Endothelial cell of umbilical vein (primary cell): Measurements from ENCODE around the gene TSC22D1. TPM values are rescaled to one million over a fixed set of nuclear protein-coding genes. Genes with fewer than 3 reads are reported as not detected.

Experiments
- BruUV-seq: library from RNA; stranded (reverse); fragments of 400-500 nt; replicated peaks from 2 replicates; lab custom pipeline; 2021; lab: Mats Ljungman, UMichigan
- CTCF ChIA-PET: fragments of 300-600, 350-600 bp; sonication (Branson Sonifier 250); formaldehyde crosslinking; loops from one replicate; lab custom pipeline; 2021; ENCODE audit warnings: antibody characterized with exemption, inconsistent platforms; lab: Charles Lee
- POLR2A ChIA-PET: fragments of 300-600, 350-600 bp; sonication (Branson Sonifier 250); formaldehyde crosslinking; loops from one replicate; lab custom pipeline; 2021; ENCODE audit warnings: antibody characterized with exemption, inconsistent platforms; lab: Charles Lee
- DNase-seq: peaks from one replicate; pipeline ENCODE4 v3.0.0-alpha.2; 2011; ENCODE audit warnings: low read depth, low spot score
- FAIRE-seq: peaks from 2 replicates; lab custom pipeline; 2011; peaks lifted over from hg19 to GRCh38; lab: Jason Lieb, UNC
- H2AFZ ChIP-seq: 2 replicates; pipeline ENCODE4 v1.6.0; 2012; ENCODE audit warnings: low read depth, low read length, control low read depth, inconsistent platforms
- H3K27ac ChIP-seq: 2 replicates; pipeline ENCODE4 v1.5.1; 2011; ENCODE audit warnings: low read depth, mild to moderate bottlenecking, control low read depth, low read length, moderate library complexity; ENCODE audit not compliant: insufficient read depth
- H3K27me3 ChIP-seq, 2 experiments: 2 replicates each; pipeline versions ENCODE4 v1.6.0 to v1.6.1; 2011; ENCODE audit warnings: low read length in 2 of 2, mixed read lengths in 1 of 2; ENCODE audit not compliant: control insufficient read depth in 2 of 2, insufficient read depth in 2 of 2
- H3K36me3 ChIP-seq, 2 experiments: 2 replicates in 1 of 2; 3 replicates in 1 of 2; pipeline ENCODE4 v1.5.1; 2011; ENCODE audit warnings: low read length in 2 of 2, mild to moderate bottlenecking in 1 of 2, moderate library complexity in 1 of 2; ENCODE audit not compliant: control insufficient read depth in 2 of 2, insufficient read depth in 2 of 2; ENCODE audit errors: extremely low read depth in 1 of 2
- H3K4me1 ChIP-seq: 3 replicates; pipeline ENCODE4 v1.5.1; 2011; ENCODE audit warnings: mild to moderate bottlenecking, low read length; ENCODE audit not compliant: control insufficient read depth, insufficient read depth; ENCODE audit errors: extremely low read depth
- H3K4me2 ChIP-seq: 2 replicates; pipeline ENCODE4 v1.6.1; 2011; ENCODE audit warnings: low read length, control low read depth, mixed read lengths; ENCODE audit not compliant: insufficient read depth
- H3K4me3 ChIP-seq, 3 experiments: fragments of 200-600 bp in 1 of 3; sonication (generic), shearing (Covaris generic) in 1 of 3; replicated peaks in 1 of 3; 2 replicates each; pipeline ENCODE4 v1.5.1; 2011 to 2016; ENCODE audit warnings: control low read depth in 3 of 3, low read length in 3 of 3, mild to moderate bottlenecking in 2 of 3, inconsistent platforms in 1 of 3, low read depth in 1 of 3, moderate library complexity in 1 of 3; ENCODE audit not compliant: insufficient read depth in 1 of 3
- H3K79me2 ChIP-seq: 2 replicates; pipeline ENCODE4 v1.6.0; 2012; ENCODE audit warnings: low read length, inconsistent platforms; ENCODE audit not compliant: control insufficient read depth, insufficient read depth
- H3K9ac ChIP-seq: replicated peaks from 2 replicates; pipeline ENCODE3; 2011; ENCODE audit warnings: low read length, control low read depth; ENCODE audit not compliant: insufficient read depth; ENCODE audit errors: extremely low read depth
- H3K9me1 ChIP-seq: replicated peaks from 3 replicates; pipeline ENCODE4 v1.6.0; 2011; ENCODE audit warnings: mild to moderate bottlenecking, low read length; ENCODE audit not compliant: control insufficient read depth, insufficient read depth; ENCODE audit errors: extremely low read depth
- H3K9me3 ChIP-seq: replicated peaks from 2 replicates; pipeline ENCODE4 v1.5.1; 2012; ENCODE audit warnings: low read length, inconsistent platforms; ENCODE audit not compliant: control insufficient read depth, insufficient read depth
- H4K20me1 ChIP-seq: replicated peaks from 2 replicates; pipeline ENCODE3; 2011; ENCODE audit warnings: mild to moderate bottlenecking, low read length; ENCODE audit not compliant: control insufficient read depth, insufficient read depth; ENCODE audit errors: extremely low read depth
- EZH2 ChIP-seq: IDR thresholded peaks from 2 replicates; pipeline ENCODE4 v1.6.1; 2012; ENCODE audit warnings: borderline replicate concordance, low read depth, mild to moderate bottlenecking, moderate library complexity, low read length, inconsistent platforms; ENCODE audit not compliant: severe bottlenecking
- FOS ChIP-seq: IDR thresholded peaks from 2 replicates; pipeline ENCODE4 v1.6.1; 2011; ENCODE audit warnings: mild to moderate bottlenecking, low read length, moderate library complexity, borderline replicate concordance; ENCODE audit not compliant: insufficient read depth
- GATA2 ChIP-seq: IDR thresholded peaks from 2 replicates; pipeline ENCODE4 v1.7.0; 2011; ENCODE audit warnings: low read depth, mild to moderate bottlenecking, moderate library complexity, mixed read lengths, low read length; ENCODE audit not compliant: insufficient read length, insufficient read depth
- JUN ChIP-seq: IDR thresholded peaks from 2 replicates; pipeline ENCODE4 v1.6.1; 2011; ENCODE audit warnings: borderline replicate concordance, low read depth; ENCODE audit not compliant: insufficient read length, insufficient read depth
- MAX ChIP-seq: IDR thresholded peaks from 2 replicates; pipeline ENCODE4 v1.6.1; 2011; ENCODE audit not compliant: insufficient read depth, insufficient read length
- MYC ChIP-seq: IDR thresholded peaks from one replicate; pipeline ENCODE4 v1.6.1; 2011; ENCODE audit warnings: mild to moderate bottlenecking, low read depth, low read length
- POLR2A ChIP-seq: IDR thresholded peaks from 2 replicates; pipeline ENCODE4 v1.6.1; 2012; ENCODE audit warnings: low read depth, mild to moderate bottlenecking, control low read depth, low read length
- POLR2AphosphoS5 ChIP-seq: IDR thresholded peaks from 2 replicates; pipeline ENCODE4 v1.6.1; 2012; ENCODE audit warnings: low read depth, mild to moderate bottlenecking, control low read depth, low read length, moderate library complexity; ENCODE audit not compliant: insufficient read depth
- dilution Hi-C: fragments of 300-500 bp; cut with MboI; formaldehyde crosslinking; loops from one replicate; pipeline ENCODE4 v1.15.0; 2019; ENCODE audit warnings: low sequenced_read_pairs; ENCODE audit not compliant: extremely low pct_ligation_motif_present
- intact Hi-C: fragments of 100-400 bp; cut with micrococcal nuclease; formaldehyde crosslinking; loops from one replicate; pipeline ENCODE4 v1.10.0; 2022
- polyA plus RNA-seq, 4 experiments: library from polyadenylated mRNA; depleted of rRNA in 3 of 4; stranded (reverse) in 3 of 4; unstranded in 1 of 4; fragments of >200 nt; gene quantifications; 2 replicates each; pipeline versions ENCODE4 v1.2.1 to v1.2.3, GENCODE V29; 2011 to 2012; ENCODE audit warnings: missing spikeins in 1 of 4
- total RNA-seq: library from RNA; stranded (reverse); gene quantifications from 2 replicates; pipeline ENCODE4 v1.2.3, GENCODE V29; 2021
- TF ChIP-seq, protein P1 (sequence below), 2 donors: IDR thresholded peaks; 1 replicate in 1 of 2; 2 replicates in 1 of 2; pipeline ENCODE4 v1.5.1; 2011; ENCODE audit warnings: low read length in 2 of 2, mild to moderate bottlenecking in 2 of 2, moderate library complexity in 2 of 2, control low read depth in 1 of 2, inconsistent platforms in 1 of 2, low read depth in 1 of 2; ENCODE audit not compliant: insufficient read depth in 1 of 2; ENCODE audit errors: extremely low read depth in 1 of 2

The TSC22D1 gene
- total and polyA plus RNA-seq, 2 donors (not counting 3 experiments of a cell fraction or from before 2014, with no cell fraction given), result 47.7 to 51.8 TPM

- no peak for TF ChIP-seq FOS
- TF ChIP-seq GATA2, result no peak
- TF ChIP-seq JUN, result no peak
- no peak for TF ChIP-seq MAX
- no peak for TF ChIP-seq POLR2AphosphoS5
- no peak for TF ChIP-seq POLR2A
- no peak for TF ChIP-seq MYC
- TF ChIP-seq EZH2, result no peak
- TF ChIP-seq, protein P1, sequence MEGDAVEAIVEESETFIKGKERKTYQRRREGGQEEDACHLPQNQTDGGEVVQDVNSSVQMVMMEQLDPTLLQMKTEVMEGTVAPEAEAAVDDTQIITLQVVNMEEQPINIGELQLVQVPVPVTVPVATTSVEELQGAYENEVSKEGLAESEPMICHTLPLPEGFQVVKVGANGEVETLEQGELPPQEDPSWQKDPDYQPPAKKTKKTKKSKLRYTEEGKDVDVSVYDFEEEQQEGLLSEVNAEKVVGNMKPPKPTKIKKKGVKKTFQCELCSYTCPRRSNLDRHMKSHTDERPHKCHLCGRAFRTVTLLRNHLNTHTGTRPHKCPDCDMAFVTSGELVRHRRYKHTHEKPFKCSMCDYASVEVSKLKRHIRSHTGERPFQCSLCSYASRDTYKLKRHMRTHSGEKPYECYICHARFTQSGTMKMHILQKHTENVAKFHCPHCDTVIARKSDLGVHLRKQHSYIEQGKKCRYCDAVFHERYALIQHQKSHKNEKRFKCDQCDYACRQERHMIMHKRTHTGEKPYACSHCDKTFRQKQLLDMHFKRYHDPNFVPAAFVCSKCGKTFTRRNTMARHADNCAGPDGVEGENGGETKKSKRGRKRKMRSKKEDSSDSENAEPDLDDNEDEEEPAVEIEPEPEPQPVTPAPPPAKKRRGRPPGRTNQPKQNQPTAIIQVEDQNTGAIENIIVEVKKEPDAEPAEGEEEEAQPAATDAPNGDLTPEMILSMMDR (IDR thresholded peaks at IDR 0.05; ENCODE audit: extremely low read depth in 1 of 2, insufficient read depth in 1 of 2, low read depth in 1 of 2, low read length in 2 of 2), result no peak
- Histone ChIP-seq H3K4me1 (no peaks in the 10 kb centered on the region), H3K9ac (no peak overlapping the region), H3K27ac (no peak overlapping the region), H4K20me1 (no peaks in the 10 kb centered on the region), H3K9me3 (no peaks in the 10 kb centered on the region), H3K9me1 (no peaks in the 10 kb centered on the region), H3K4me2 (no peak overlapping the region), H3K27me3 (peaks cover 0 to 2% of the 10 kb centered on the region in 2 experiments), H3K36me3 (no peaks in the 10 kb centered on the region), H3K79me2 (no peaks in the 10 kb centered on the region), H3K4me3 (no peak overlapping the region), H2AFZ (no peak overlapping the region)
- CTCF ChIA-PET, result no interaction called here
- no peak for DNase-seq
- FAIRE-seq, result no peak
- intact Hi-C loops, result no loop called here
- dilution Hi-C loops, result no loop called here
- no TSS peak for BruUV-seq
- POLR2A ChIA-PET, result no interaction called here
These were observed 175.4 kb downstream of the TSC22D1 start for GRCh38 chr13:44400736-44401135.
